GM10847 (cell line): ENCODE measurements around the gene RIMS4.

ENCODE experiments used
- POLR2A ChIP-seq: IDR thresholded peaks from 2 replicates; pipeline ENCODE4 v1.6.1; 2011; ENCODE audit not compliant: insufficient read length; ENCODE audit errors: extremely low read depth

Gene RIMS4

GRCh38 chr20:44716309-44717106, 93.8 kb downstream of the RIMS4 start:
- TF ChIP-seq POLR2A: no peak

DNA sequence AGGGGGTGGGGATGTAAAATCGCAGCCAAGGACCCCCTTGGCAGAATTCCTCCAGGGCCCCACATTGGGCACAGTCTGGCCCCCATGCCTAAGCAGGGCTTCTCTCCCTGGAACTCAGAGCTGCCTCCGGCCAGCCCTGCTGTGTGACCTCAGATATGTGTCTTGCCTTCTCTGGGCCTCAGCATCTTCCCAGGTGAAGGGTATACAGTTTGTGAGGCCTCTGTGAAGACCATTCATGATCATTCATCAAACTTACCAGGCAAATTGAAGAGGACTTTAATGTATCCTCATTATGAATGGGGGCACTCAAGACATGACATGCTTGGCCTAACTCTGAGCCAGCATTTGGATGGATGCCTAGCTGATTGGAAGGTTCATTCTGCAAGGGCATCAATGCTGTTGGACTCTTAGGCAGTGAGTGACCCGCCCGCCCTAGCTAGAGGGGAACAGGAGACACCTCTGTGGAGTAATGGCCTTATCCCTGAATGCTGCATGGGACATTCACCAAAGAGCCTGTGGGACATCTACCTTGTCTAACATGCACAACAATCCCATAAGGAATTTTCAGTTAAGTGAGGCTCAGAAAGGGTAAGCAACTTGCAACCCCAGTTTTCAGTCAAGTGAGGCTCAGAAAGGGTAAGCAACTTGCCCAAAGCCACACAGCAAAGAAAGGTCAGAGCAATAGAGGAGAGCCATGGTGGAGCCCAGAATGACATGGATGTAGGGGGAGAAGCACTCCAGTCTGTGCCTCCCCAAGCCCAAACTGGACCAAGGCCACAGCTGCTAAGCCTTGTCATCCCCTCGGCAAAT, 94.6 kb downstream of the RIMS4 start:
- TF ChIP-seq POLR2A: no peak

- TF ChIP-seq POLR2A: no peak
These were observed 95.4 kb downstream of the RIMS4 start, which contains the start of gene CCN5 for GRCh38 chr20:44714701-44715498. Gene CCN5, plus strand, starts transcription at chr20:44715369. Its CDS starts 22 bp downstream, at chr20:44715391.

DNA sequence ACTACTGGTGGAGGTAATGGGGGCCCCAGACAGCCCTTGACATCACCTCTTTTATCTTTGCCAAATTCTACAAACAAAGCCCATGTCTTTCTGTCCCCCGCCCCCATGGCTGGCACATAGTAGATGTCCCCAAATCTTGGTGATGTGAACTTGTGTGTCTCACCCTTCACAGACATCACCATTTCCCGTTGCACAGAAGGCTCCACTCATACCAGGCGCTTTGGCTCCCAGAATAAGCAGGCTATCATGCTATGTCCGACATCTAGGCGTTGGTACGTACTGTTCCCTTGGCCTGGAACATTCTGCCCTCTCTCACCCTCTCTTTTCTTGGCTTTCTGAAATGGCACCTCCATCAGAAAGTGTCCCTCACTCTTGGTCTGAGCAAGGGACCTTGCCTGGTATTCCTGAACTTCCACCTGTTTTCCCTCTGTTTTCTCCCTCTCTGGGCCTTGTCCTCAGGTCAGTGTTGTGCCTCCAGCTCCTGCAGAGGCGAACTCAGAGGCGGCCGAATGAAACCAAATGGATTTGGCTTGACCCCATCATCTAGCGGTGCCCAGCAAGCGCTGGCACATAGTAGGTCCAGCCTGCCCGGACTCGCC, 96.1 kb downstream of the RIMS4 start:
- no peak for TF ChIP-seq POLR2A

GRCh38 chr20:44711237-44711636, 99.1 kb downstream of the RIMS4 start:
- TF ChIP-seq POLR2A: no peak

- TF ChIP-seq POLR2A: no peak
These were observed 100.5 kb downstream of the RIMS4 start for GRCh38 chr20:44709797-44710196.

- no peak for TF ChIP-seq POLR2A
These were observed 101.0 kb downstream of the RIMS4 start for GRCh38 chr20:44709380-44709779.

- no peak for TF ChIP-seq POLR2A
These were observed 103.2 kb downstream of the RIMS4 start for GRCh38 chr20:44707018-44707579.

- no peak for TF ChIP-seq POLR2A
These were observed 103.9 kb downstream of the RIMS4 start for GRCh38 chr20:44706301-44707017.

- no peak for TF ChIP-seq POLR2A
These were observed 104.8 kb downstream of the RIMS4 start for GRCh38 chr20:44705364-44706094.

DNA sequence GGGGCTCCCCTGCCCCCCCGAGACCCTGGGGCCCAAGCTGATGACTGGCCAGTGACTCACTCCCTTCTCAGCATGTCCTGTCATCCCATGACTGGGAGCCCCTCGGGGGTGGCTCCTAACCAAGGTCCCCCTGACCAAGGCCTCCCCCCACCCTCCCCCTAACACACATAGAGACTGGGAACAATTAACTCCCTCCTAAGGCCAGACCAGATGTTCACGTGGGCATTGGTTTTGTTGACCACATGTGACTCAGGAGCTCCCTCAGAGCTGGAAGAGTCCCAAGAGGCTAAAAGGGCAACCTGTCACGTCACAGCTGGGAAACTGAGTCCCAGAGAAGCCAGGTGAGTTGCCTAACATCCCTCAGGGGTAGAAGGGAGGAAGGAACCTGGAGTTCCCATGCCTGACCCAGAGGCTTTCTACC, 105.8 kb downstream of the RIMS4 start:
- no peak for TF ChIP-seq POLR2A

GRCh38 chr20:44703956-44704488, 106.3 kb downstream of the RIMS4 start:
- TF ChIP-seq POLR2A: no peak
